SK-N-SH (cell line): ENCODE results near the gene COL5A1.

Experiments used
- EP300 ChIP-seq, 2 experiments: IDR thresholded peaks; 2 replicates each; pipeline versions ENCODE4 v1.4.0 to v1.6.1; 2012; ENCODE audit warnings: borderline replicate concordance in 1 of 2, low read depth in 1 of 2, low read length in 1 of 2
- NRF1 ChIP-seq: IDR thresholded peaks from 2 replicates; pipeline ENCODE4 v1.6.1; 2012; ENCODE audit warnings: low read depth, mild to moderate bottlenecking, low read length
- RFX5 ChIP-seq: IDR thresholded peaks from 2 replicates; pipeline ENCODE4 v1.6.1; 2012; ENCODE audit warnings: mild to moderate bottlenecking, improper control_type of control experiment, low read length
- SIN3A ChIP-seq: IDR thresholded peaks from 2 replicates; pipeline ENCODE4 v1.6.1; 2012; ENCODE audit warnings: low read depth, mild to moderate bottlenecking, low read length, moderate library complexity, borderline replicate concordance
- TAF1 ChIP-seq: IDR thresholded peaks from 2 replicates; pipeline ENCODE4 v1.6.1; 2012; ENCODE audit warnings: low read depth, mild to moderate bottlenecking, low read length, moderate library complexity, borderline replicate concordance
- TF ChIP-seq, protein P1 (sequence below): fragments of 200-600 bp; sonication (generic); IDR thresholded peaks from 2 replicates; pipeline ENCODE4 v1.6.1; 2017; ENCODE audit warnings: antibody characterized with exemption, mild to moderate bottlenecking, moderate library complexity
- TF ChIP-seq, protein P2 (sequence below): IDR thresholded peaks from 2 replicates; pipeline ENCODE4 v1.4.0; 2012; ENCODE audit warnings: low read depth, borderline replicate concordance
- TF ChIP-seq, protein P3 (sequence below): fragments of 150-350 bp; IDR thresholded peaks from 2 replicates; pipeline ENCODE4 v1.6.1; 2016; ENCODE audit warnings: mild to moderate bottlenecking, low read depth, low read length

DNA sequence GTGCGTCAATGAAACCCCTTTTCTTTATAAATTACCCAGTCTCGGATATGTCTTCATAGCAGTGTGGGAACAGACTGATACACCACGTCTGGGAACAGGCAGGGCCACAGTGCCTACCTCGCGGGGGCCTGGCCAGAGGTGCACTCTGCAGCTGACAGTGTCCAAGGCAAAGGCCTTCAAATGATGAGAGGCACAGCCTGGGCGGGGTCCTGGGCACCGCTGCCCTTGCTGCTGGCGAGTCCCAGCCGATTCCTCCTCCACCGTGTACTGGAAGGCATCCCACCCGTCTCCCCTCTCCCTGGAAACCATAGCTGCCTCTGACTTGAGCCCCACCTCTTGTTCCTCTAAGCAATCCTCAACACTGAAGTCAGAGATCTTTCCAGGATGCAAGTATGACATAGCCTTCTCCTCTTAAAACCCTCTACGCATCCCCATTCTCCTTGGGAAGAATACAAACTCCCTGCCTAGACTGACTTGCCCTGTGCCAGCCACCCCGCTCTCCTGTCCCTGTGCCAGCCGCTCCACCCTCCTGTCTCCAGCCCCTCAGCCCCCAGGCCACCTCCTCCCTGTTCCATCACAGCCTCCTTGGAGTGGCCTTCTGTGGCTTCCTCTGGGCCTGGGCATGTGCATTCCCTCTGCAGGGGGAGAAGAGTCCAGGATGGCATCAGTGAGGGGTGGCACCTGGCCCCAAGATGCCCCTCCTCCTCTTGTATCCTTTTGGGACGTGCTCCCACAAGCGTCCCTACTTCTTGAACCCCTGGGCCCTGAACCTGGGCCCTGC lies 8.1 kb upstream of the COL5A1 start:
- TF ChIP-seq, protein P1, sequence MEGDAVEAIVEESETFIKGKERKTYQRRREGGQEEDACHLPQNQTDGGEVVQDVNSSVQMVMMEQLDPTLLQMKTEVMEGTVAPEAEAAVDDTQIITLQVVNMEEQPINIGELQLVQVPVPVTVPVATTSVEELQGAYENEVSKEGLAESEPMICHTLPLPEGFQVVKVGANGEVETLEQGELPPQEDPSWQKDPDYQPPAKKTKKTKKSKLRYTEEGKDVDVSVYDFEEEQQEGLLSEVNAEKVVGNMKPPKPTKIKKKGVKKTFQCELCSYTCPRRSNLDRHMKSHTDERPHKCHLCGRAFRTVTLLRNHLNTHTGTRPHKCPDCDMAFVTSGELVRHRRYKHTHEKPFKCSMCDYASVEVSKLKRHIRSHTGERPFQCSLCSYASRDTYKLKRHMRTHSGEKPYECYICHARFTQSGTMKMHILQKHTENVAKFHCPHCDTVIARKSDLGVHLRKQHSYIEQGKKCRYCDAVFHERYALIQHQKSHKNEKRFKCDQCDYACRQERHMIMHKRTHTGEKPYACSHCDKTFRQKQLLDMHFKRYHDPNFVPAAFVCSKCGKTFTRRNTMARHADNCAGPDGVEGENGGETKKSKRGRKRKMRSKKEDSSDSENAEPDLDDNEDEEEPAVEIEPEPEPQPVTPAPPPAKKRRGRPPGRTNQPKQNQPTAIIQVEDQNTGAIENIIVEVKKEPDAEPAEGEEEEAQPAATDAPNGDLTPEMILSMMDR: no peak
- TF ChIP-seq EP300 (IDR thresholded peaks at IDR 0.05; ENCODE audit: borderline replicate concordance in 1 of 2, low read depth in 1 of 2, low read length in 1 of 2) (no peak), RFX5 (no peak), TAF1 (no peak), NRF1 (no peak), SIN3A (no peak)
- TF ChIP-seq, protein P2, sequence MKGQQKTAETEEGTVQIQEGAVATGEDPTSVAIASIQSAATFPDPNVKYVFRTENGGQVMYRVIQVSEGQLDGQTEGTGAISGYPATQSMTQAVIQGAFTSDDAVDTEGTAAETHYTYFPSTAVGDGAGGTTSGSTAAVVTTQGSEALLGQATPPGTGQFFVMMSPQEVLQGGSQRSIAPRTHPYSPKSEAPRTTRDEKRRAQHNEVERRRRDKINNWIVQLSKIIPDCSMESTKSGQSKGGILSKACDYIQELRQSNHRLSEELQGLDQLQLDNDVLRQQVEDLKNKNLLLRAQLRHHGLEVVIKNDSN: no peak
- TF ChIP-seq, protein P3, sequence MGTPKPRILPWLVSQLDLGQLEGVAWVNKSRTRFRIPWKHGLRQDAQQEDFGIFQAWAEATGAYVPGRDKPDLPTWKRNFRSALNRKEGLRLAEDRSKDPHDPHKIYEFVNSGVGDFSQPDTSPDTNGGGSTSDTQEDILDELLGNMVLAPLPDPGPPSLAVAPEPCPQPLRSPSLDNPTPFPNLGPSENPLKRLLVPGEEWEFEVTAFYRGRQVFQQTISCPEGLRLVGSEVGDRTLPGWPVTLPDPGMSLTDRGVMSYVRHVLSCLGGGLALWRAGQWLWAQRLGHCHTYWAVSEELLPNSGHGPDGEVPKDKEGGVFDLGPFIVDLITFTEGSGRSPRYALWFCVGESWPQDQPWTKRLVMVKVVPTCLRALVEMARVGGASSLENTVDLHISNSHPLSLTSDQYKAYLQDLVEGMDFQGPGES: no peak
